HepG2 (cell line): ENCODE results near the gene TIMM17B. TPM values are rescaled to one million over a fixed set of nuclear protein-coding genes. Genes with fewer than 3 reads are reported as not detected.

Source experiments
- CENPT ChIP-seq: sonication (generic); formaldehyde crosslinking; IDR thresholded peaks from 2 replicates; pipeline ENCODE4 v1.8.0; 2022; ENCODE audit warnings: low read depth, mild to moderate bottlenecking, moderate library complexity, missing genetic modification reagents
- ISX ChIP-seq: sonication (generic); formaldehyde crosslinking; conservative IDR thresholded peaks from 2 replicates; pipeline ENCODE4 v1.5.0; 2020; ENCODE audit warnings: missing genetic modification reagents
- JDP2 ChIP-seq: sonication (generic); formaldehyde crosslinking; IDR thresholded peaks from 2 replicates; pipeline ENCODE4 v1.8.1; 2022; ENCODE audit warnings: missing genetic modification reagents, borderline replicate concordance
- MEF2D ChIP-seq: sonication (generic); formaldehyde crosslinking; IDR thresholded peaks from 2 replicates; pipeline ENCODE4 v1.5.1; 2020; ENCODE audit warnings: mild to moderate bottlenecking, missing genetic modification reagents
- TEAD2 ChIP-seq: sonication (generic); formaldehyde crosslinking; IDR thresholded peaks from 2 replicates; pipeline ENCODE4 v1.9.0; 2021; ENCODE audit warnings: missing genetic modification reagents
- XRCC5 ChIP-seq: fragments of 200-400 bp; formaldehyde crosslinking; optimal IDR thresholded peaks from 2 replicates; pipeline ENCODE3; 2017; ENCODE audit warnings: mild to moderate bottlenecking, low read length
- ZNF446 ChIP-seq: sonication (generic); formaldehyde crosslinking; IDR thresholded peaks from 2 replicates; pipeline ENCODE4 v1.5.0; 2020; ENCODE audit warnings: mild to moderate bottlenecking, missing genetic modification reagents
- ZNF451 ChIP-seq: sonication (generic); formaldehyde crosslinking; IDR thresholded peaks from 2 replicates; pipeline ENCODE4 v1.5.0; 2020; ENCODE audit warnings: mild to moderate bottlenecking, missing genetic modification reagents
- ZNF484 ChIP-seq: sonication (generic); formaldehyde crosslinking; IDR thresholded peaks from 2 replicates; pipeline ENCODE4 v1.5.1; 2020; ENCODE audit warnings: mild to moderate bottlenecking, low read depth, missing genetic modification reagents, borderline replicate concordance
- ZNF644 ChIP-seq: IDR thresholded peaks from 2 replicates; pipeline ENCODE4 v1.6.1; 2016; ENCODE audit warnings: low read depth
- polyA plus RNA-seq, 8 experiments: library from polyadenylated mRNA; depleted of rRNA in 3 of 8; stranded (reverse) in 7 of 8; unstranded in 1 of 8; fragments of >200 nt; fragmentation: Illumina TruSeq in 4 of 8; extraction: Trizol in 4 of 8; gene quantifications; 2 replicates each; pipeline versions ENCODE4 v1.2.1 to v1.2.3, GENCODE V29; 2011 to 2016; ENCODE audit warnings: low read depth in 4 of 8, missing spikeins in 1 of 8, mixed read lengths in 1 of 8; ENCODE audit not compliant: insufficient read depth in 1 of 8
- total RNA-seq, 5 experiments: library from RNA; depleted of rRNA; stranded (reverse); fragments of >200 nt; fragmentation: Illumina TruSeq; extraction: Trizol; gene quantifications; 2 replicates each; pipeline ENCODE4 v1.2.3, GENCODE V29; 2016; ENCODE audit warnings: low read depth in 1 of 5
- TF ChIP-seq, protein P1 (sequence below): sonication (generic); formaldehyde crosslinking; IDR thresholded peaks from 2 replicates; pipeline ENCODE4; 2020; ENCODE audit warnings: missing genetic modification reagents, mild to moderate bottlenecking, borderline replicate concordance
- TF ChIP-seq, protein P2 (sequence below): IDR thresholded peaks from 2 replicates; pipeline ENCODE4 v1.6.1; 2016
- TF ChIP-seq, protein P3 (sequence below): sonication (generic); formaldehyde crosslinking; IDR thresholded peaks from 2 replicates; pipeline ENCODE4 v1.9.0; 2021; ENCODE audit warnings: missing genetic modification reagents, borderline replicate concordance
- TF ChIP-seq, protein P4 (sequence below): sonication (generic); formaldehyde crosslinking; IDR thresholded peaks from 2 replicates; pipeline ENCODE4 v1.4.0; 2020; ENCODE audit warnings: missing genetic modification reagents, low read depth, mild to moderate bottlenecking, borderline replicate concordance
- TF ChIP-seq, protein P5 (sequence below): fragments of 450-650 bp; IDR thresholded peaks from 2 replicates; pipeline ENCODE4 v1.6.1; 2017
- TF ChIP-seq, protein P6 (sequence below): sonication (generic); formaldehyde crosslinking; IDR thresholded peaks from 2 replicates; pipeline ENCODE4 v1.4.0; 2020; ENCODE audit warnings: missing genetic modification reagents
- TF ChIP-seq, protein P7 (sequence below): sonication (generic); formaldehyde crosslinking; IDR thresholded peaks from 2 replicates; pipeline ENCODE4 v1.5.1; 2020; ENCODE audit warnings: mild to moderate bottlenecking, missing genetic modification reagents, borderline replicate concordance

The TIMM17B gene
- total and polyA plus RNA-seq, 2 of the 13 experiments (the other 11 are each of a cell fraction or from before 2014, with no cell fraction given) = 56.0 to 72.5 TPM

DNA sequence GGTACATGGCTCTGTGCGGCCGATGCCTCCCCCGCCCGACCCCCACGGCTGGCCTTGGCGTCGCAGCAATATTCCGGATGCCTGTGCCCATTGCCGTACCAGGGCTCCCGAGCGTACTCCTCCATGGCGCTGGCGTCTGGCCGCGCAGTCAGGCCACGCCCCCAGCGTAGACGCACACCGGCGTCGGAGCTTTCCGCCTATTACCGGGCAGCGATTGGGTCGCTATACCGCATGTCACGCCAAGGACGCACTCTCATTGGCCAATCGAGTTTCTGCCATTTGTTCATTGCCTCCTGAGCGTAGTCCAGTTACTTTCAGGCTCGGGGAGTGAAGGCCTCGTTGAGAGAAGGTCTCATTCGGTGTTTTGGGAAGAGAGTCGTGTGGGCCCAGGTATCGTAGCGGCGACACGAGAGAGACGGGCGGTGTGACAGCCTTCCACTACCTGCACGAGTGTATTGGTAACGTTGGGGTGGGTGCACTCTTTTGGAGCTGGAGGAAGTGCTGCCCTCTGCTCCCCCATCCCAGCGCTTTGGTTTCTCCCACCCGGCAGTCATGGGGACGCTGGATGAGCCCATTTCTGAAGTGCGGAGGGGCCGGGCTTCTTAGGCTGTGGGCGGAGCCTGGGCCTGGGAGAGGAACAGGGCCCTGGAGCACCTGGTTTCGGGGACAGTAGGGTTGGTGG, at the start of gene TIMM17B, which contains the start of gene PQBP1 (continued):
- TF ChIP-seq, protein P1, sequence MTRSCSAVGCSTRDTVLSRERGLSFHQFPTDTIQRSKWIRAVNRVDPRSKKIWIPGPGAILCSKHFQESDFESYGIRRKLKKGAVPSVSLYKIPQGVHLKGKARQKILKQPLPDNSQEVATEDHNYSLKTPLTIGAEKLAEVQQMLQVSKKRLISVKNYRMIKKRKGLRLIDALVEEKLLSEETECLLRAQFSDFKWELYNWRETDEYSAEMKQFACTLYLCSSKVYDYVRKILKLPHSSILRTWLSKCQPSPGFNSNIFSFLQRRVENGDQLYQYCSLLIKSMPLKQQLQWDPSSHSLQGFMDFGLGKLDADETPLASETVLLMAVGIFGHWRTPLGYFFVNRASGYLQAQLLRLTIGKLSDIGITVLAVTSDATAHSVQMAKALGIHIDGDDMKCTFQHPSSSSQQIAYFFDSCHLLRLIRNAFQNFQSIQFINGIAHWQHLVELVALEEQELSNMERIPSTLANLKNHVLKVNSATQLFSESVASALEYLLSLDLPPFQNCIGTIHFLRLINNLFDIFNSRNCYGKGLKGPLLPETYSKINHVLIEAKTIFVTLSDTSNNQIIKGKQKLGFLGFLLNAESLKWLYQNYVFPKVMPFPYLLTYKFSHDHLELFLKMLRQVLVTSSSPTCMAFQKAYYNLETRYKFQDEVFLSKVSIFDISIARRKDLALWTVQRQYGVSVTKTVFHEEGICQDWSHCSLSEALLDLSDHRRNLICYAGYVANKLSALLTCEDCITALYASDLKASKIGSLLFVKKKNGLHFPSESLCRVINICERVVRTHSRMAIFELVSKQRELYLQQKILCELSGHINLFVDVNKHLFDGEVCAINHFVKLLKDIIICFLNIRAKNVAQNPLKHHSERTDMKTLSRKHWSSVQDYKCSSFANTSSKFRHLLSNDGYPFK (CRISPR knock-in tag) = peak; percentile 53; the same call in 1 of the 2 replicates
- TF ChIP-seq, protein P2, sequence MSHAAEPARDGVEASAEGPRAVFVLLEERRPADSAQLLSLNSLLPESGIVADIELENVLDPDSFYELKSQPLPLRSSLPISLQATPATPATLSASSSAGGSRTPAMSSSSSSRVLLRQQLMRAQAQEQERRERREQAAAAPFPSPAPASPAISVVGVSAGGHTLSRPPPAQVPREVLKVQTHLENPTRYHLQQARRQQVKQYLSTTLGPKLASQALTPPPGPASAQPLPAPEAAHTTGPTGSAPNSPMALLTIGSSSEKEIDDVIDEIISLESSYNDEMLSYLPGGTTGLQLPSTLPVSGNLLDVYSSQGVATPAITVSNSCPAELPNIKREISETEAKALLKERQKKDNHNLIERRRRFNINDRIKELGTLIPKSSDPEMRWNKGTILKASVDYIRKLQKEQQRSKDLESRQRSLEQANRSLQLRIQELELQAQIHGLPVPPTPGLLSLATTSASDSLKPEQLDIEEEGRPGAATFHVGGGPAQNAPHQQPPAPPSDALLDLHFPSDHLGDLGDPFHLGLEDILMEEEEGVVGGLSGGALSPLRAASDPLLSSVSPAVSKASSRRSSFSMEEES (CRISPR knock-in tag) = no peak
- TF ChIP-seq MEF2D (CRISPR knock-in tag) (no peak), XRCC5 (no peak), TEAD2 (CRISPR knock-in tag) (no peak), ZNF451 (no peak), ZNF484 (CRISPR knock-in tag) (no peak), JDP2 (CRISPR knock-in tag) (no peak), ZNF446 (CRISPR knock-in tag) (no peak), CENPT (CRISPR knock-in tag) (no peak), ISX (CRISPR knock-in tag) (no peak), ZNF644 (no peak)
- TF ChIP-seq, protein P3, sequence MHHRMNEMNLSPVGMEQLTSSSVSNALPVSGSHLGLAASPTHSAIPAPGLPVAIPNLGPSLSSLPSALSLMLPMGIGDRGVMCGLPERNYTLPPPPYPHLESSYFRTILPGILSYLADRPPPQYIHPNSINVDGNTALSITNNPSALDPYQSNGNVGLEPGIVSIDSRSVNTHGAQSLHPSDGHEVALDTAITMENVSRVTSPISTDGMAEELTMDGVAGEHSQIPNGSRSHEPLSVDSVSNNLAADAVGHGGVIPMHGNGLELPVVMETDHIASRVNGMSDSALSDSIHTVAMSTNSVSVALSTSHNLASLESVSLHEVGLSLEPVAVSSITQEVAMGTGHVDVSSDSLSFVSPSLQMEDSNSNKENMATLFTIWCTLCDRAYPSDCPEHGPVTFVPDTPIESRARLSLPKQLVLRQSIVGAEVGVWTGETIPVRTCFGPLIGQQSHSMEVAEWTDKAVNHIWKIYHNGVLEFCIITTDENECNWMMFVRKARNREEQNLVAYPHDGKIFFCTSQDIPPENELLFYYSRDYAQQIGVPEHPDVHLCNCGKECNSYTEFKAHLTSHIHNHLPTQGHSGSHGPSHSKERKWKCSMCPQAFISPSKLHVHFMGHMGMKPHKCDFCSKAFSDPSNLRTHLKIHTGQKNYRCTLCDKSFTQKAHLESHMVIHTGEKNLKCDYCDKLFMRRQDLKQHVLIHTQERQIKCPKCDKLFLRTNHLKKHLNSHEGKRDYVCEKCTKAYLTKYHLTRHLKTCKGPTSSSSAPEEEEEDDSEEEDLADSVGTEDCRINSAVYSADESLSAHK (CRISPR knock-in tag) = no peak
- TF ChIP-seq, protein P4, sequence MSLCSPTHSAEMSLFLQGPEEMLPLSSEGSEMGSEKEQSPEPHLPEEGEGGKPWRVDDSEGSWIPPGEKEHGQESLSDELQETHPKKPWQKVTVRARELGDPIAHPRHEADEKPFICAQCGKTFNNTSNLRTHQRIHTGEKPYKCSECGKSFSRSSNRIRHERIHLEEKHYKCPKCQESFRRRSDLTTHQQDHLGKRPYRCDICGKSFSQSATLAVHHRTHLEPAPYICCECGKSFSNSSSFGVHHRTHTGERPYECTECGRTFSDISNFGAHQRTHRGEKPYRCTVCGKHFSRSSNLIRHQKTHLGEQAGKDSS (CRISPR knock-in tag) = no peak
- TF ChIP-seq, protein P5, sequence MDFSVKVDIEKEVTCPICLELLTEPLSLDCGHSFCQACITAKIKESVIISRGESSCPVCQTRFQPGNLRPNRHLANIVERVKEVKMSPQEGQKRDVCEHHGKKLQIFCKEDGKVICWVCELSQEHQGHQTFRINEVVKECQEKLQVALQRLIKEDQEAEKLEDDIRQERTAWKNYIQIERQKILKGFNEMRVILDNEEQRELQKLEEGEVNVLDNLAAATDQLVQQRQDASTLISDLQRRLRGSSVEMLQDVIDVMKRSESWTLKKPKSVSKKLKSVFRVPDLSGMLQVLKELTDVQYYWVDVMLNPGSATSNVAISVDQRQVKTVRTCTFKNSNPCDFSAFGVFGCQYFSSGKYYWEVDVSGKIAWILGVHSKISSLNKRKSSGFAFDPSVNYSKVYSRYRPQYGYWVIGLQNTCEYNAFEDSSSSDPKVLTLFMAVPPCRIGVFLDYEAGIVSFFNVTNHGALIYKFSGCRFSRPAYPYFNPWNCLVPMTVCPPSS = no peak
- TF ChIP-seq, protein P6, sequence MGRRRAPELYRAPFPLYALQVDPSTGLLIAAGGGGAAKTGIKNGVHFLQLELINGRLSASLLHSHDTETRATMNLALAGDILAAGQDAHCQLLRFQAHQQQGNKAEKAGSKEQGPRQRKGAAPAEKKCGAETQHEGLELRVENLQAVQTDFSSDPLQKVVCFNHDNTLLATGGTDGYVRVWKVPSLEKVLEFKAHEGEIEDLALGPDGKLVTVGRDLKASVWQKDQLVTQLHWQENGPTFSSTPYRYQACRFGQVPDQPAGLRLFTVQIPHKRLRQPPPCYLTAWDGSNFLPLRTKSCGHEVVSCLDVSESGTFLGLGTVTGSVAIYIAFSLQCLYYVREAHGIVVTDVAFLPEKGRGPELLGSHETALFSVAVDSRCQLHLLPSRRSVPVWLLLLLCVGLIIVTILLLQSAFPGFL = no peak
- TF ChIP-seq, protein P7, sequence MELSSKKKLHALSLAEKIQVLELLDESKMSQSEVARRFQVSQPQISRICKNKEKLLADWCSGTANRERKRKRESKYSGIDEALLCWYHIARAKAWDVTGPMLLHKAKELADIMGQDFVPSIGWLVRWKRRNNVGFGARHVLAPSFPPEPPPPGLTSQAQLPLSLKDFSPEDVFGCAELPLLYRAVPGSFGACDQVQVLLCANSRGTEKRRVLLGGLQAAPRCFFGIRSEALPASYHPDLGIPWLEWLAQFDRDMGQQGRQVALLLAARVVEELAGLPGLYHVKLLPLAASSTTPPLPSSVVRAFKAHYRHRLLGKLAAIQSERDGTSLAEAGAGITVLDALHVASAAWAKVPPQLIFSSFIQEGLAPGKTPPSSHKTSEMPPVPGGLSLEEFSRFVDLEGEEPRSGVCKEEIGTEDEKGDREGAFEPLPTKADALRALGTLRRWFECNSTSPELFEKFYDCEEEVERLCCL (CRISPR knock-in tag) = no peak
